IPS DF 19.7 (cell line): ENCODE results near the gene EIF4E3.

Experiments used
- DNase-seq: peaks from one replicate; pipeline ENCODE4 v3.0.0-alpha.2; 2013; ENCODE audit warnings: low read depth, low spot score

EIF4E3 gene

DNA sequence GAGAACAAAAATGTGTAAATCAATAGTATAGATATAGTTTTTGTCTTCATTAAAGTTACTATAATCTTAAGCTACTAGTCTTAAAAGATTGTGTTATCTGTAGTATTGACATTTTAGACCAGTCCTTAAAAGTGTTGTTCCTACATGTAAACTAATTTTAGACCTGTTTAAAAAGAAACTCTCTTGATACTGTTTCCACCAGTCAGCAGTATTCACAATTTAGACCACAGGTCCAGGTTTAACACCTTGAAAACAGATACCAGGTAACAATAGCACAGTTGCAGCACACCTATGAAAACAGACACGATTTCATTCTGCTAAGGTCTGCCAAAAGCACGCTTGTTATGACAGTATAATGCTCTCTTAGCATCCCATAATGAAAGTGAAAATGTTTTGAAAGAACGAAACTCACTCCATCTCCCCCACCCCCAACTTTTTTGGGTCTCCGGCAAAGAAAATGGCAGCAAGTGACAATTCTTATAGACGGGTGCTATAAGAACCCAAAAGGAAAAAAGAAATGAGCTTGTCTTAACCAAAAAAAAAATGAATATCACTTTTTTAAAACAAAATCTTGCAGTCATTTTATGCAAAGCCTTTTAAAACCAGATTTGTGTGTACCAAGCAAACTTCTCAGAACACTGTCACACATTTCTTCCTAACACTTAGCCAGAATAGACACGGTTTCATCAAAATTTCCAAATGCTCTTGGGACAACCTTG, 1.6 kb downstream of the EIF4E3 start:
- DNase-seq, result no peak

- DNase-seq, result no peak
Measured at GRCh38 chr3:71722693-71723092, 2.5 kb downstream of the EIF4E3 start.

- no peak for DNase-seq
Measured at GRCh38 chr3:71721651-71722157, 3.5 kb downstream of the EIF4E3 start.

DNA sequence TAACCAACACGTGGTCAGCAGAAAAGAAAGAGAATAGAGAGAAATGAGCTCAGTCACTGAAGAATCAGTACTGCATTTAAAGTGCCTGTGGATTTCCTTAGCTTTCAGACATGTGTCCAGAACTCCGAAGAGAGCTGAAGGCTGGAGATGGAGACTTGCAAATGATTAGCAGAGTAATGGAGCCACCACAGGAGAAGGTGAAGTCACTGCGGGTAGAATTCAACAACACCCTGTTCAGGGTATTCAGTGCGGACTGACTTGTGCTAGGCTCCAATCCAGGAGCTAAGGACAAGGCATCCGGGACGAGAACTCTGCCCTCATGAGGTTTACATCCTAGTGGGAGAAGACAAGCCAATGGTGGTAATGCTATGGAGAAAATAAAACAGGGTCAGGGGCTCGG, 4.2 kb downstream of the EIF4E3 start:
- no peak for DNase-seq

DNA sequence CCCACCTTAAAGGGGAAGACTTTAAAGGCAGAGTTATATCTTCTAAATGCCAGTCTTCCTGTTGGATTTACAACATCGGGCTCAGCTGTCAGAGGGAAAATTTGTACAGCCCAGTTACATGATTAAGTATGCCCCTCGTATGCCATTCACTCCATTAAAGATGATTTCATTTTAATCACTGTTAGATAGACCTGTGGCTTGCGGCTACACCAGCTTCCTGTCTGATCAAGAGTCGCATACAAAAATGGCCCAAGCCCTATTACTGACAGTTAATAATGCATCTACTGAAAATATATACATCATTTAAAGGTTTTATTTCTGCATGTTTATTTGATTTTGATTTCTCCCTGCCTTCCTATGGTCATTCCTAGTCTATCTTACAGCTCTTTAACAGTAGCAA, 7.1 kb downstream of the EIF4E3 start:
- DNase-seq, result no peak

GRCh38 chr3:71714595-71714994, 10.6 kb downstream of the EIF4E3 start:
- no peak for DNase-seq

GRCh38 chr3:71713041-71713440, 12.2 kb downstream of the EIF4E3 start:
- no peak for DNase-seq

- DNase-seq, result no peak
Measured at GRCh38 chr3:71710906-71711494, 14.2 kb downstream of the EIF4E3 start.

DNA sequence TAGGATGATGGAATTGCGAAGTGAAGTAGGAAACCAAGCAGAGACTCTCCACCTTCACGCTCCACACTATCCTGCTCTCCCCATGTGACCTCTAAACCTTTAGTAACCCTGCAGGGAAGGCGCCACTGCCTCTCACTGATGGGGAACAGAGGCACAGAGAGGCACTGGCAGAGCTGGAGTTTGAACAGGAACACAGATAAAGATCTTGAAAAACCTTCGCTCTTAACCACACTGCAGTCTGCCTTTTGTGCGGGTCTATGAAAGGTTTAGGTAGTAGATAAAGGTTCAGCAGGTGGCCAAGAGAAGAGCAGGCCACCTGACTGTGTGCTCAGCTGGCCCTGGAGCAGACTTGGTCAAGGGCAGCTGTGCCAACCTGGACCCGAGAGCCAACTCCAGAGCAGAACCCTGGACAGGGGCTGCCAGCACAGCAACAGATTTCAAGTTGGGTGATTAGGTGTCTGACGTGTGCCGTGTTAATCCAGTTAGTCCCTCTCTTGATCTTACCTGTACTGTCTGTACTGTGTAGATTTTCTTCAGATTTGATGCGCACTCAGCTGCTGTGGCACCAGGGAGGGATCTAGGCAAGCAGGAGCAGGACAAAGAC, 15.2 kb downstream of the EIF4E3 start:
- DNase-seq, result no peak

DNA sequence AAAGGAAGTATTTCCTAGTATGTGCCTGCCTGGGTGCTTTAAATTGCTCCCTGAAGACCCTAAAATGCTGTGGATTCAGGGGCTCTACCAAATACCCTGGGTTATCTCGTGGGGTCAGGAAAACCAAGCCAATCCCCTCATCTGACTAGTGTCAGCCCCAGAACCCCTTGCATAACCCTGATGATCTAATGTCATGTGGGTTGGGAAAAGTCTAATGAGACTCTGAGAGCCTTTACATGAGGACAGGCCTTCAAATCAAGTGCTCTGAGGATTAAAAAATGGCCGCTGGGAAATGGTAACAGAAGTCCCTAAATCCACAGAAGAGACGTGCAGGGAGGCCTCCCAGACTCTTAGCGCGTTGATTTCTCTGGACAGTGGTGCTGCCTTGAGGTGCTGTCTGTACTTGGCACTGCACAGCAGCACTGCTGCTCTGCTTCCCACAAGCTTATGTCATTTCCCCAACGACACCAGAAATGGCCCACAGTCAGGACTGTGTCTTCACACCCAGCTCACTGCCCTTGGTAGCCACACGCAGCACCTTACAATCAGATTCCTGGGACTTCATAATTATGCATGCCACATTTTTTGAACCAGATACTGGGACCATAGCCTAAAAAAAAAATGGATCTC, 16.6 kb downstream of the EIF4E3 start:
- no peak for DNase-seq

DNA sequence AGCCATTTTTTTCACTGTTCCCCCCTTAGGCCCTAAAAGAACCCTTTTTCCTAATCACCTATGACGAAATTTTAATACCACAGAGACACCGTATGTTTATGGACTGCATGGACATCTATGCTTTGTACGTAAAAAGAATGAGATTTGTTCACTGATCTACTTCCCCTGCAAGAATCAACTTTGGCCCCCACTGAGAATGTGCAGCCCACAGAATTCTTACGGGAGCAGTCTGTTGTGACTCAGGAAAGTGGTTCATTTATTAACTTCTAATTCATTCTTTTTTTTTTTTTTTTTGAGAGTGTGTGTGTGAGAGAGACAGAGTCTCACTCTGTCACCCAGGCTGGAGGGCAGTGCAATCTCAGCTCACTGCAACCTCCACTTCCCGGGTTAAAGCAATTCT, 17.6 kb downstream of the EIF4E3 start:
- DNase-seq, result no peak

DNA sequence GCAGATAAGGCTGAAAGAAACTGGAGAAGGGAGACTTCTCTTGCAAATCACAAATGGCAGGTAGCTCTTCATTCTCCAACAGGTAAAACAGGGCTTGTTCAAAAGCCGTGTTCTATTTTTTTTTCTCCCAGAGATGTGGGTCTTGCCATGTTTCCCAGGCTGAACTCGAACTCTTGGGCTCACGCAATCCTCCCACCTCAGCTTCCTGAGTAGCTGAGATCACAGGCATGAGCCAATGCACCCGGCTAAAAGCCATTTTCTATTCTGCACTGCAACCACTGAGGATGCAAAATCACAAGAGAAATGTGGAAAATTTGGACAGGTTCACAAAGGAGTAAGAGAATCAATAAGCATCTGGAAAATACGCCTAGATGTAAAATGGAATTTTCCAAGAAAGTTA, 19.5 kb downstream of the EIF4E3 start:
- DNase-seq, result no peak

GRCh38 chr3:71704915-71705314, 20.3 kb downstream of the EIF4E3 start:
- DNase-seq, result no peak

DNA sequence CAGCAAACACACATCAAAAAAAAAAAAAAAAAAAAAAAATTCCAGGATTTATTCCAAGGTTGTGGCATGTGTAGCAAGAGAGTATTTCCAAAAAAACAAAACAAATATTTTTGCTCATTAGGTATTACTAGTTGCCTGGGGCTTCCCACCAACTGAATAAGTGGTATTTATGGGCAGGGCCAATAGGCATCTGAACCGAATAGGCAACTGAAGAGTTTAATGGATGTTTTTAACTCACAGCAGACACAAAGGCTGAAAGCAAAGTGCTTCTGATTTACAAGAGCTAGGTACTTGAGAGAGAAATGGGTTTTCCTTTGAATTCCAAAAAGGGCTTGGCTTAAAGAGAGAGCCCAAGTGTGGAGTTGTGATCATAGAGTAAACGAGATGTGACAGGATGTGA, 21.4 kb downstream of the EIF4E3 start:
- no peak for DNase-seq

DNA sequence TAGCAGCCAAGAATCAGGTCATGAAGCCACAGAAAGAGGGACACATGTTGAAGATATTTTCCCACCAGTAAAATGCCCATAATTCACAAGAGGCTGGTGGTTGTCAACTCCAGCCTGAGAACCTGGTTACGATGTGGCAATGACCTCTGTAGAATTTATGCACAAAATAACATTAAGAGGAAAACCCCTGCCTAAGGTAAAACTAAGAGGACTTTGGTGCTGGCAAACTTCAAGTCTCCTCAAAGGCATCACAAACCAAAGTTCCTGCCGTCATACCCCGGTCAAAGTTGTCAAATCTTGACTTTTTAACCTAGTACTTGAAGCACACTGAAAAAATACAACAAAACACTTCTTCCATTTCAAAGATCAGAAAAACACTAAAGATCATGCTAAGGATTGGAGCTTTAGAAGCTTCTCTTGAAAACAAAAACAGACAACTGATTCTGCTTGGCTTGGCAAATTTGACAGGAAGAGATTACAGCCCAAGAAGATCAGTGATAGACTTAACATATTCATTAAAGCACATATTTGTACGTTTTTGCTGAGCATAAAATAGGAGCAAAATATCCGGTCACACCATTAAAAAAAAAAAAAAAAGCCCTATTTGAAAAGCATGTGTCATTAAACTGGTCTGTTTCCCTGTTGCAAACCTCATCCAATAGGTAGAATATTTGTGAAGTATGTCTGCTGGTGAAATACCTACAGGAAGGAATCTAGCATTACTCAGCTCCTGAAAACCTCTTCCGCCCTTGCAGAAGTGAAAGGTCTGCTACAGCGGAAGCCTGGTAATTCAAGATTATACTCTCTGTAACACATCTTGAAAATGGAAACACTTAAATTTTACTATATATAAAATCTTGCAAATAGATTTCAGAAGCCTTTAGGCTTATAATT, 22.8 kb downstream of the EIF4E3 start:
- no peak for DNase-seq

GRCh38 chr3:71701251-71701762, 23.9 kb downstream of the EIF4E3 start:
- no peak for DNase-seq

DNA sequence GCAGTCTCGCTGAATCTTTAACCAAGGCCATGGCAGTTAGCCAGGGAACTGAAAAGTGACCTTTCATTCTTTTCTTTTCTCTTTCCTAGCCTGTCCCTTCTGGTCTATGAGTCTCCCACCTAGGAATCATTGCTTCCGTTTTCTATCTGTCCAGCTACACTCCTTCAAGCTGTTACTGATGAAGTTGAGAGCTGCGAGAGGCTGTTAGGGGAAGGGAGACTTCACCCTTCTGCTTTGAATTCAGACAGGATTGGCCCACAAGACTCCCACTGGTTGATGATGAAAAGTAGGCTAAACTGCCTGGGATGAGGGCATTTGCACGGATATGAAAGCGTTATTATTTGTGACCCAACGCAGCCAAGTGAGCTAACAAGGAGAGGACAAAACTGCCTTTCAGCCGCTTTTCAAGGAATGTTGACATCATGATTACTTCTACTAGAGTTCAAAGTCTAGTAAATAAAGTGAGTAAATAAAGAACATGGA, 30.2 kb downstream of the EIF4E3 start:
- DNase-seq, result no peak

GRCh38 chr3:71694358-71694999, 30.7 kb downstream of the EIF4E3 start:
- no peak for DNase-seq

DNA sequence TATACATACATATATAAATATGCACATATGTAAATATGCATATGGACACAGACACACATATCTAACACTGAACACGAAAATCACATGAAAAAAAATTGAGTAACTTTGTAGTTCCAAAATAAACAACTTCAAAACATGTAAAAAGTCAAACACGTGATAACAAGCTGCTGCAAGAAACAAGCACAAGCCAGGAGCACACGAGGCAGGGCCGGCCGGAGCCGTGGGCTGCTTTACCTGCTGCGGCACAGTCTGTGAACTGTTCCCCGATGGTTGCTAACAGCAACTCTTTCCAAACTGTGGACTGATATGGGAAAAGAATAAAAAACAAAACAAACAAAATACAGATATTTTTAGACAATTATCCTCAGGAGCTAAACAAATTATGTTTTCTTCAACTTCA, 31.6 kb downstream of the EIF4E3 start:
- no peak for DNase-seq

DNA sequence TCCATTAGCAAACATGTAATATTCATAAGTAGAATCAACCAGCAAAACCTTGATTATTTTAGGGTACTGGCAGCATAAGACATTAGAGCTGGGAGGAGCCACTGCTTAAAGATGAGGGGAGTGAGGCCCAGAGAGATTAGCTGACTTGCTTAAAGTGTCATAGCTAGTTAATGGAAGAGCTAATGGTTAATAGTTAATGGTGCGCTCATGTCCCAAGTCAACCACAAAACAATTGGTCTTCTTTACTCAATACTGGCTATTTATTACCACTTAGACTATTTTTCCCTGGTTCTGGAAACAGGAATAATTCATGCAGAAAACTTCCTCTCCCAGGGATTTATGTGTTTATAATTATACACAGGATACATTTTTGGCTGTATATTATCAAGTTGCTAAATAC, 33.1 kb downstream of the EIF4E3 start:
- no peak for DNase-seq
